Left ventricle myocardium inferior (tissue), 1 donor: ENCODE measurements around the gene ACOX1. TPM values are rescaled to one million over a fixed set of nuclear protein-coding genes. Genes with fewer than 3 reads are reported as not detected.

Experiments used
- DNase-seq: peaks from one replicate; pipeline ENCODE4 v3.0.0-alpha.2; 2020
- H3K27ac ChIP-seq: fragments of 200-600 bp; replicated peaks from 2 replicates; pipeline ENCODE4 v1.8.0; 2021
- H3K27me3 ChIP-seq: fragments of 200-600 bp; 2 replicates; pipeline ENCODE4 v1.8.0; 2021; ENCODE audit warnings: low read depth
- H3K36me3 ChIP-seq: fragments of 200-600 bp; 2 replicates; pipeline ENCODE4 v1.8.0; 2021
- H3K4me1 ChIP-seq: fragments of 200-600 bp; 2 replicates; pipeline ENCODE4 v1.8.0; 2021
- H3K4me3 ChIP-seq: fragments of 200-600 bp; 2 replicates; pipeline ENCODE4 v1.8.0; 2021; ENCODE audit warnings: mild to moderate bottlenecking, moderate library complexity
- H3K9me3 ChIP-seq: fragments of 200-600 bp; replicated peaks from 2 replicates; pipeline ENCODE4 v1.8.0; 2021
- intact Hi-C: fragments of 100-400 bp; cut with micrococcal nuclease; formaldehyde crosslinking; loops from one replicate; pipeline ENCODE4 v1.11.0; 2022
- total RNA-seq: library from RNA; stranded (reverse); fragmentation: NEBNext Ultra II Directional; extraction: Animal tissue kit (Norgen Biotek cat#: 25700); gene quantifications from one replicate; pipeline ENCODE4 v1.2.1, GENCODE V29; 2021
- TF ChIP-seq, protein P1 (sequence below): fragments of 200-600 bp; IDR thresholded peaks from 2 replicates; pipeline ENCODE4 v1.8.0; 2021; ENCODE audit warnings: antibody characterized with exemption, mild to moderate bottlenecking, borderline replicate concordance
- donor health status: DM: no; HTN: yes; CAD: no; lungs with severe emphysema.

ACOX1 gene
- total RNA-seq, 1 donor from 2014 or later, result 76.4 TPM

DNA sequence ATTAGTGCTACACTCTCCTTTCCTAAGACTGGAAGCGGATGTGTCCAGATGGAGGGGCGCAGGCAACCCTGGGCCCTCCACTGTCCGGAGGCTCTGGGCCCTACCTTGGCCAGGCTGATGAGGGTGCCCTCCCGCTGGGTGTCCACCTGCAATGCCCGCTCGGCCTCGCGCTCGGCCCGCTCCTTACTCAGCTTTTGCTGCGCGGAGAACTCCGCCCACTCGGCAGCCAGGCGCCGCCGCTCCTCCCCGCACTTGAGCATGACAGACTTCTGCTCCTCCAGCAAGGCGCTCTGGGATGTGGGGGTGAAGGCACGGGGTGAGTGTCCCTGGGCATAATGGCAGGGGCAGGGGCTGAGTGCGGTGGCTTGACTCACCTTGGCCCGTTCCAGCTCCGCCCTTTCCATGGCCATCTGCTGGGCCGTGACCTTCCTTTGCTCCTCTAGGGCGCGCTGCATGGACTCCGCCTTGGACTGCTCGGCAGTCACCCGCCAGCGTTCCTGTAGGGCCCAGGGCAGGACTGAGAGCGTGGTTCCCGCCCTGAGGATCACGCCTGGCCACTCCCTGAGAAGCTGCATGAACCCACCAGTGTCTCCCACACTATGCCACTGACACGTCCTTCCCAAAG, 64.2 kb downstream of the ACOX1 start:
- Histone ChIP-seq H3K4me3 (no peak overlapping the region), H3K27me3 (no peaks in the 10 kb centered on the region), H3K36me3 (peaks cover 21% of the 10 kb centered on the region), H3K27ac (no peak overlapping the region), H3K4me1 (peaks cover 8% of the 10 kb centered on the region), H3K9me3 (no peaks in the 10 kb centered on the region)
- TF ChIP-seq, protein P1, sequence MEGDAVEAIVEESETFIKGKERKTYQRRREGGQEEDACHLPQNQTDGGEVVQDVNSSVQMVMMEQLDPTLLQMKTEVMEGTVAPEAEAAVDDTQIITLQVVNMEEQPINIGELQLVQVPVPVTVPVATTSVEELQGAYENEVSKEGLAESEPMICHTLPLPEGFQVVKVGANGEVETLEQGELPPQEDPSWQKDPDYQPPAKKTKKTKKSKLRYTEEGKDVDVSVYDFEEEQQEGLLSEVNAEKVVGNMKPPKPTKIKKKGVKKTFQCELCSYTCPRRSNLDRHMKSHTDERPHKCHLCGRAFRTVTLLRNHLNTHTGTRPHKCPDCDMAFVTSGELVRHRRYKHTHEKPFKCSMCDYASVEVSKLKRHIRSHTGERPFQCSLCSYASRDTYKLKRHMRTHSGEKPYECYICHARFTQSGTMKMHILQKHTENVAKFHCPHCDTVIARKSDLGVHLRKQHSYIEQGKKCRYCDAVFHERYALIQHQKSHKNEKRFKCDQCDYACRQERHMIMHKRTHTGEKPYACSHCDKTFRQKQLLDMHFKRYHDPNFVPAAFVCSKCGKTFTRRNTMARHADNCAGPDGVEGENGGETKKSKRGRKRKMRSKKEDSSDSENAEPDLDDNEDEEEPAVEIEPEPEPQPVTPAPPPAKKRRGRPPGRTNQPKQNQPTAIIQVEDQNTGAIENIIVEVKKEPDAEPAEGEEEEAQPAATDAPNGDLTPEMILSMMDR, result no peak
- no peak for DNase-seq
- intact Hi-C loops, result no loop called here

DNA sequence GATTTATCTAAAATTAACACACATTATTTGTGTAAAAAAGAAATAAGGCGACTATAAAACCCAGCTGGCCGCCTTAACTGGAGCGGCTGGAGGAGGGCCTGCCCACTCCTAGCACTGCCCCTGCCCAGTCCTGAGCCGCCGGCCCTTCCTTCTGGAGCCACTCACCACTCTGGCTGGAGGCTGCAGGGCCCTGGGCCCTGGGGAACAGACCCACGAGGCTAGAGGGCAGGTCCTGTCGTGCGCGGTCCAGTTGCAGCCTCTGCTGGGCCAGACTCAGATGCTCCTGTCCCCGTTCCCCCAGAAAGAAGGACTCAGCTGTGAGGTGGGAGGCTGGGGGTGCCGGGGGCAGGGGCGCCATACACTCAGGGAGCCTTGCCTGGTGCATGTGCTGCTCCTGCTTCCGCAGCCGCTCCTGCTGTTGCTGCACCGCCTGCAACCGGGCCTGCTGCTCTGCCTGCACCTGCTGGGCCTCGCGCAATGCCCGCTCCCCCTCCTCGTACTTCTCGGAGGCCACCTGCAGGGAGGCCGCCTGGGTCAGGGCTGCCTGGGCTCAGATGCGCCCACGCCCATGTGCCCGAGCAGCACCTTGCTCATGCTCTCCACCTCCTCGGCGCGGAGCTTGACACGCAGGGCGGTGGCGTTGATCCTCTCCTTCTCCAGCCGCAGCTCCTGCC, 65.3 kb downstream of the ACOX1 start:
- intact Hi-C loops, result no loop called here
- no peak overlapping the region for H3K4me3 ChIP-seq
- H3K4me1 ChIP-seq, result peaks cover 12% of the 10 kb centered on the region
- peaks cover 18% of the 10 kb centered on the region for H3K36me3 ChIP-seq
- no peaks in the 10 kb centered on the region for H3K9me3 ChIP-seq
- no peaks in the 10 kb centered on the region for H3K27me3 ChIP-seq
- no peak for DNase-seq
- no peak overlapping the region for H3K27ac ChIP-seq
- TF ChIP-seq, protein P1, result no peak

DNA sequence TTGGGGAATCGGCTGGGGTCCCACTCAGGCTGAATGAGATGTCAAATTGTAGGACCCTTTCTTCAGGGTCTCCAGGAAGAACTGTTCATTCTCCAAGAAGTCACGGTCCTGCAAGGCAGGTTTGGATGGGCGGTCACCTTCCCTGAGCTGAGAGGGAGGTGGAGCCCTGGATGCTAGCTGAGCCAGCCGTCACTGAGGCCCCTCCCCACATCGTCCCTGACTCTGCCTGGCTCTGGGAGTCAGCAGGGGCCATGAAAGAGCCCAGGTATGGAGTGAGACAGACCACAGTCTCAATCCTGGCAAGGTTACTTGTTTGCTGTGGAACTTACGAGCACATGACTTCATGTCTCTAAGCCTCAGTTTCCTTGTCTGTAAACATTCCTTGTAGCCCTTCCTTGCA, 68.3 kb downstream of the ACOX1 start:
- Histone ChIP-seq H3K9me3 (no peaks in the 10 kb centered on the region), H3K27ac (no peak overlapping the region), H3K4me3 (no peak overlapping the region), H3K36me3 (peaks cover 12% of the 10 kb centered on the region), H3K4me1 (peaks cover 19% of the 10 kb centered on the region), H3K27me3 (no peaks in the 10 kb centered on the region)
- intact Hi-C loops, result no loop called here
- TF ChIP-seq, protein P1, result no peak
- no peak for DNase-seq

DNA sequence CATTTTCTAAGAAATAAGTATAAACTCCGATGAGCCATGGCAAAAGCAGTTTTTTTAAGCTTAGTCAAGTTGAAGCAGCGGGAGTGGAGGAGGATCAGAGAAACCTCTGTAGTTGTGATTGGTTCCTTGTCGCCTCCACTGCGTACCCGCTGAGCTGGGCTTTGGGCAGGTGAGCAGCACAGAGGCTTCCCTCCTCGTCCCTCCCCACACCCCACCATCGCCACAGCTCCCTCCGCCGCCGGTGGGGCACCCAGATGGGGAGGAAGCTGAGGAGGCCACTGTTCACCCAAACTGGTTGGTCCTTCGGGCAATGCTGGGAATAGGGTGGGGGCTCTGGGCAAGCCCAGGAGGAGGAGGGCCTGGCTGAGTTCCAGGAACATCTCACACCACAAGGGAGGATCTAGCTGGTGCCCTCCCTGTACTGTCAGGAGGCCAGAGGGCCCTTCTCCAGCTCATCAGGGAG, 69.1 kb downstream of the ACOX1 start:
- no peak for DNase-seq
- peaks cover 25% of the 10 kb centered on the region for H3K4me1 ChIP-seq
- H3K4me3 ChIP-seq, result no peak overlapping the region
- intact Hi-C loops, result loop anchor here (5.0 kb wide), 1 partner anchor 97 kb away; no protein-coding TSS in a partner anchor
- TF ChIP-seq, protein P1, result no peak
- no peaks in the 10 kb centered on the region for H3K9me3 ChIP-seq
- H3K27ac ChIP-seq, result no peak overlapping the region
- no peaks in the 10 kb centered on the region for H3K27me3 ChIP-seq
- peaks cover 12% of the 10 kb centered on the region for H3K36me3 ChIP-seq

DNA sequence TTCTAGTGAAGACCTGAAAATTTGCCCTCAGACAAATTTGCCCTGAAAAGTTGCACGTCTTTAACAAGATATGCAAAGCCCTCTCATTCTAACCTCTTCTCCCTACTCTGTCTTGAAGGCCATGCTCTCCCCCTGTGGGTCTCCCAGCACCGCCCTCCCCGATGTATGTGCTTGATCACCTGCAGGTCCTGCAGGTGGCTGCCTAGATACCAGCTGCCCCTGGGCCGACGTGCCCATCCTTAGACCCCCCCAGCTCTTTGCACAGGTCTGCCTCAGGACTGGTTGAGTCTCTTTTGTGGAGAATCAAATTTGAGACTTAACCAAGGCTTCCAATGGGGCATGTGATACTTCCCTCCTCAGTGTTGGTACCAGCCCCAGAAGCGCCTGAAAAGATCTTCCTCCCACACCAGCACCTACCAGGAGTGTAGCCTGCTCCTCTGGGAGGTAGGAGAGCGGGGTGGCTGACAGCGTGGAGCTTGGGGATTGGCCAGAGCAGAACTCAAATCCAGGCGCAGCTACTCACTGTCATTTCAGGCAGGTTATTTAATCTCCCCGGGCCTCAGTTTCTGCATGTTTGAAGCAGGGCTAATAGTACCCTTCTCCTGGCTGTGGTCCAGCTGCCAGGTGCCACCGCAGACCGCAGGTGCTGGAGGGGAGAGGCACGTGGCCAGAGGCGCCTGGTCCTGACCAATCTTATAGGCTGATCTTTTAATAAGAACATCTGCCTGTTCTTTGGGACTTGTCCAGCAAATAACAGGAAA, 69.7 kb downstream of the ACOX1 start:
- H3K4me3 ChIP-seq, result no peak overlapping the region
- intact Hi-C loops, result loop anchor here (5.0 kb wide), 1 partner anchor 98 kb away; no protein-coding TSS in a partner anchor

More for the DNA sequence above, 69.7 kb downstream of the ACOX1 start:
- TF ChIP-seq, protein P1, result no peak
- H3K36me3 ChIP-seq, result peaks cover 8% of the 10 kb centered on the region
- no peak overlapping the region for H3K27ac ChIP-seq
- H3K9me3 ChIP-seq, result no peaks in the 10 kb centered on the region
- H3K4me1 ChIP-seq, result peaks cover 30% of the 10 kb centered on the region
- H3K27me3 ChIP-seq, result no peaks in the 10 kb centered on the region
- no peak for DNase-seq
